GM21447 (cell line): ENCODE data around the gene SBDS.
"Not testable (repeated sequence)": the region's sequence is repeated elsewhere in the genome, so short reads cannot be mapped to it uniquely, and the experiment has no call there.

Experiments
- ATAC-seq: cut with Tn5 transposase; IDR thresholded peaks from one replicate; pipeline ENCODE4 v1.9.1; 2021; ENCODE audit not compliant: unreplicated experiment

The SBDS gene

GRCh38 chr7:66996444-66997191 is 1.2 kb upstream of the SBDS start, which contains the start of gene TYW1:
Gene TYW1, plus strand, starts transcription at chr7:66996833. Its CDS starts 146 bp downstream, at chr7:66996979.
- ATAC-seq = peak; percentile 86

DNA sequence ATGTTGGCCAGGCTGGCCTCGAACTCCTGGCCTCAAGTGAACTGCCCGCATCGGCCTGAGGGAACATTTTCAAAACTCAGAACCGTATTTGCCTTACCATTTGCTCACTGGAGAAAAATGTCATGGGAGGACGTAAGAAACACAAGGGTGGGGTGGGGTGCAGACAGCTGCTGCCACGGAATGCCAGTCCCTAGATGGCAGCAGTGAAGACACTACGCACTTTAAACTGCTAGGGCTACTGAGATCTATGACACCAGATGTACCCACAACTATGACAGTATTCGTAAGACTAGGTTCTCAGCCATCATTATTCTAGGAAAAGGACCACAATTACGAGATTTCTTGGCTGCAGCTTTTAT is 716 bp downstream of the SBDS start:
- ATAC-seq = peak; percentile 35

- not testable (repeated sequence) for ATAC-seq
Observed at GRCh38 chr7:66994051-66994450, 1.3 kb downstream of the SBDS start.

- ATAC-seq = not testable (repeated sequence)
Observed at GRCh38 chr7:66989552-66989951, 5.8 kb downstream of the SBDS start.

GRCh38 chr7:66980336-66980735 is 15.1 kb downstream of the SBDS start:
- not testable (repeated sequence) for ATAC-seq

GRCh38 chr7:66979013-66979412 is 16.4 kb downstream of the SBDS start:
- ATAC-seq = not testable (repeated sequence)

- not testable (repeated sequence) for ATAC-seq
Observed at GRCh38 chr7:66978312-66978711, 17.1 kb downstream of the SBDS start.

GRCh38 chr7:66974986-66975590 is 20.3 kb downstream of the SBDS start:
- no peak for ATAC-seq

GRCh38 chr7:66970310-66970709 is 25.1 kb downstream of the SBDS start:
- ATAC-seq = no peak

DNA sequence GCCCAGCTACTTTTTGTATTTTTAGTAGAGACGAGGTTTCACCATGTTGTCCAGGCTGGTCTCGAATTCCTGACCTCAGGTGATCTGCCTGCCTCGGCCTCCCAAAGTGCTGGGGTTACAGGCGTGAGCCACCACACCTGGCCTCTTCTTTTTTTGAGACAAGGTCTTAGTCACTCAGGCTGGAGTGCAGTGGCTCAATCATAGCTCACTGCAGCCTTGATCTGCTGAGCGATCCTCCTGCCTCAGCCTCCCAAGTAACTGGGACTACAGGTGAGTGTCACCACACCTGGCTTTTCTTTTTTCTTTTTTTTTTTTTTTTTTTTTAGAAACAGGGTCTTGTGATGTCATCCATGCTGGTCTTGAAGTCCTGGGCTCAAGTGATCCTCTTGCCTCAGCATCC is 26.4 kb downstream of the SBDS start:
- ATAC-seq = not testable (repeated sequence)

- ATAC-seq = no peak
Observed at GRCh38 chr7:66967029-66967428, 28.4 kb downstream of the SBDS start.

GRCh38 chr7:66964411-66964810 is 31.0 kb downstream of the SBDS start:
- no peak for ATAC-seq

DNA sequence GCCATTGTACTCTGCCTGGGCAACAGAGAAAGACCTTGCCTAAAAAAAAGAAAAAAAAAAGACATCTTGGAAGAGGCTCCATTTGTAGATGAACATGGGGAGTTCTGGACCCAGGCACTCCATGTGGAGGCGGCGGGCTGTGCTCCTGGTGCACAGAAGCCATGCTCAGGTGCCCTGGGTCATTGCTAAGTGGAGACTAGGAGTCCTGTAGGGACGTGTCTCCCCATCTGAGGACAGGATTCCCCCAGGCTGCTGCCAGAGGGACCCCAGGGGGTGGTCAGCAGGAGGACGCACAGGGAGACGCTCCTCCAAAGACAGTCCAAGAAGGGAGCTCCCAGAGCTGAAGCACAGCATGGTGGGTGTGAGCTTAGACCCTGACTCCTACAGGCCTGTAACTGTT is 34.3 kb downstream of the SBDS start:
- no peak for ATAC-seq

GRCh38 chr7:66960192-66960591 is 35.2 kb downstream of the SBDS start:
- ATAC-seq = no peak

- ATAC-seq = no peak
Observed at GRCh38 chr7:66958538-66959350, 36.6 kb downstream of the SBDS start.

- no peak for ATAC-seq
Observed at GRCh38 chr7:66957595-66958290, 37.6 kb downstream of the SBDS start.

DNA sequence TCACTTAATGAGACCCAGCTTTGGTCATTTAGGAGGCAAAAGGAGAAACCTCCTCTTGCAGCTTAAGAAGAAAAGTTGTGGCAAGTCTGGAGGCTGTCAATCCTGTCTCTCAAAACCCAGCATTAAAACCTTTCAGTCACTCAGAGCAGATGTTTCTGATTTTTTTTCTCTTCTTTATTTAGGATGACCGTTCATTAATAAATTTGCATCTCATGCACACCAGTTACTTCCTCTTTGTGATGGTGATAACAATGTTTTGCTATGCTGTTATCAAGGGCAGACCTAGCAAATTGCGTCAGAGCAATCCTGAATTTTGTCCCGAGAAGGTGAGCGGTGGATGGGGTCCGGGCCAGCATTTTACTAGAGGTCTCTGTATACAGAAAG is 42.4 kb downstream of the SBDS start:
- no peak for ATAC-seq

GRCh38 chr7:66952343-66953043 is 42.9 kb downstream of the SBDS start:
- ATAC-seq = no peak

DNA sequence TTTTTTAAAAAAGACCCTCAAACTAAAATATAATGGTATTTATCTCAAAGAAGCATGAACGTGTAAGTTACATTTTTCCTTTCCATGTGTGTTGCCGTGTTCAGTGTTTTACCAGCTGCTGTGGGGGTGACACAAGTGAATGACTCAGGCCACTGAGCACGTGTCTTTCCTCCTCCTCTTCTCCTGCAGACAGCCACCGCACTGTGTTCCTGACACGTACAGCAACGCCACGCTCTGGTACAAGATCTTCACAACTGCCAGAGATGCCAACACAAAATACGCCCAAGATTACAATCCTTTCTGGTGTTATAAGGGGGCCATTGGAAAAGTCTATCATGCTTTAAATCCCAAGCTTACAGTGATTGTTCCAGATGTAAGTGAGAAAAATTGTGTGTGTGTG is 44.6 kb downstream of the SBDS start:
- ATAC-seq = no peak

DNA sequence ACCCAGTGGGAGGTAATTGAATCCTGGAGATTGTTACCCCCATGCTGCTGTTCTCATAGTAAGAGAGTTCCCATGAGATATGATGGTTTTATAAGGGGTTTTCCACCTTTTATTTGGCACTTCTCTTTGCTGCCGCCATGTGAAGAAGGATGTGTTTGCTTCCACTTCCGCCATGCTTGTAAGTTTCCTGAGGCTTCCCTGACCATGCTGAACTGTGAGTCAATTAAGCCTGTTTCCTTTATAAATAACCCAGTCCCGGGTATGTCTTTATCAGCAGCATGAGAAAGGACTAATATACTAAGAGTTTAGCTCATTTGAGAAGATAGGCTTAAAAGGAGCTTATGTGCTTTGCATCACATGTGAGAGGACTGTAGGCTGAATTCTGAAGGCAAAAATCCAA is 45.1 kb downstream of the SBDS start:
- ATAC-seq = no peak
